ENCODE data around the gene MEIS1.

The MEIS1 gene

DNA sequence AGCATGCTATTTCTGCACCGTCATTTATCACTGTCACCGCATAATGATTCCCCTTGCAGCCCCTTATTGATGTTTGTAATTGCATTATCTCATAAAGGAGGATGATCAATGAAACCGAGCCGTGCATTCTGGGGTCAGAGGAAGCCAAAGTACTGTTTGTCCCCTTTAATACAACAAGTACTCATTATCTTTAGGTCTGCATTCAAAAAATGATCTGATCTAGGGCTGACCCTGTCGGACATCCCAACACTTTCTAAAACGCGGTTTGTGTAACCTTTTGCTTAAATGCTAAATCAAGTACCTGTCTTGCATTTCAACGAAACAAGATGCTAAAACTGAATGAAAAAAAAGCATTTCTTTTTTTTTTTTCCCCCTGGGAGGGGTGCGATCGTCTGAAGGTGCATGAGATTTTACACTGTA lies 143.8 kb downstream of the MEIS1 start:
- DNase-seq (ENCODE audit: extremely low read depth, low read depth): no peak
- H3K4me3 ChIP-seq (replicated peaks; ENCODE audit: low read depth, low read length): no peak overlapping the region
- TF ChIP-seq, protein P1, sequence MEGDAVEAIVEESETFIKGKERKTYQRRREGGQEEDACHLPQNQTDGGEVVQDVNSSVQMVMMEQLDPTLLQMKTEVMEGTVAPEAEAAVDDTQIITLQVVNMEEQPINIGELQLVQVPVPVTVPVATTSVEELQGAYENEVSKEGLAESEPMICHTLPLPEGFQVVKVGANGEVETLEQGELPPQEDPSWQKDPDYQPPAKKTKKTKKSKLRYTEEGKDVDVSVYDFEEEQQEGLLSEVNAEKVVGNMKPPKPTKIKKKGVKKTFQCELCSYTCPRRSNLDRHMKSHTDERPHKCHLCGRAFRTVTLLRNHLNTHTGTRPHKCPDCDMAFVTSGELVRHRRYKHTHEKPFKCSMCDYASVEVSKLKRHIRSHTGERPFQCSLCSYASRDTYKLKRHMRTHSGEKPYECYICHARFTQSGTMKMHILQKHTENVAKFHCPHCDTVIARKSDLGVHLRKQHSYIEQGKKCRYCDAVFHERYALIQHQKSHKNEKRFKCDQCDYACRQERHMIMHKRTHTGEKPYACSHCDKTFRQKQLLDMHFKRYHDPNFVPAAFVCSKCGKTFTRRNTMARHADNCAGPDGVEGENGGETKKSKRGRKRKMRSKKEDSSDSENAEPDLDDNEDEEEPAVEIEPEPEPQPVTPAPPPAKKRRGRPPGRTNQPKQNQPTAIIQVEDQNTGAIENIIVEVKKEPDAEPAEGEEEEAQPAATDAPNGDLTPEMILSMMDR (IDR thresholded peaks at IDR 0.05; ENCODE audit: low read depth, low read length, missing control alignments): no peak

DNA sequence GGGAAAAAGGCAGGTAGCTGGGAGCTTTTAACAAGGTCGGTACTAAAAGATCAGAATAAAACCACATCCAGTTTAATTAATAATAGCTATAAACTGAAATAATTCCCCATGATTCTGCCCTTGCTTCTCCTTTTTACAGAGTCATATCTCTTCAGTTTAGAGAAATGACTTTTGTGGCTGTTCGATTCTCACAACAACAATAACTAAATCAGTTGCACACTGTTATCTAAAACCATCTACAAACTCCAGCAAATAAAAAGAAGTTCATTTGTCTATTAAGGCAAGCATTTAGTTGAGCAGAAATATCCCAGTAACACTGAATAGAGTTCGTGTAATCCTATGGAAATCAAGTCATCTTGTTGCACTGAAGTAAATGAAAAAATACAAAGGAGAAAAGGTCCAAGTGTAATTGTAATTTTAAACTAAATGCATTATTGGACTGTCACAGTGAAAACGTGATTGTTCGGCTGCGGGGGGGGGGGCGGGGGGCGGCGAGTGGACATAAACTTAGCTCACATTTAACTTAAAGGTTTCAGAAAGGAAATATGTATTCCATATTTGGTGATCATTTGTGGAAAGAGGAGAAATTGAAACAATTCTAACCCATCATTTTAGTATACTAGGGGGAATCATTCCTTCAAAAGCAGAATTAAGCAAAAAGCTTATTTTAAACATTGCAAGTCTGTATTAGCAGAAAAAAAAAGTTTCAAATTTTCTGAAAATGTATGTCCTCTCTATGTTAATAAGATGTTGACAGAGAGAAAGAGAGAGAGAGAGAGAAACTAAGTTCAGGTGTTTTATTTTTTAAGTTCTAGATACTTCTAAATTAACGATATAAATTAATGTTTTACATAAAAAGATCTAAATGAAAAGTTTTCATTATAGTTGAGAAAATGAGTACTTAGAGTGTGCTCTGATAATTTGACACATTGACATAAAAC lies 144.5 kb downstream of the MEIS1 start:
- TF ChIP-seq, protein P1 (IDR thresholded peaks at IDR 0.05; ENCODE audit: low read depth, low read length, missing control alignments): no peak
- H3K4me3 ChIP-seq (replicated peaks; ENCODE audit: low read depth, low read length): no peak overlapping the region
- no peak for DNase-seq (ENCODE audit: extremely low read depth, low read depth)

DNA sequence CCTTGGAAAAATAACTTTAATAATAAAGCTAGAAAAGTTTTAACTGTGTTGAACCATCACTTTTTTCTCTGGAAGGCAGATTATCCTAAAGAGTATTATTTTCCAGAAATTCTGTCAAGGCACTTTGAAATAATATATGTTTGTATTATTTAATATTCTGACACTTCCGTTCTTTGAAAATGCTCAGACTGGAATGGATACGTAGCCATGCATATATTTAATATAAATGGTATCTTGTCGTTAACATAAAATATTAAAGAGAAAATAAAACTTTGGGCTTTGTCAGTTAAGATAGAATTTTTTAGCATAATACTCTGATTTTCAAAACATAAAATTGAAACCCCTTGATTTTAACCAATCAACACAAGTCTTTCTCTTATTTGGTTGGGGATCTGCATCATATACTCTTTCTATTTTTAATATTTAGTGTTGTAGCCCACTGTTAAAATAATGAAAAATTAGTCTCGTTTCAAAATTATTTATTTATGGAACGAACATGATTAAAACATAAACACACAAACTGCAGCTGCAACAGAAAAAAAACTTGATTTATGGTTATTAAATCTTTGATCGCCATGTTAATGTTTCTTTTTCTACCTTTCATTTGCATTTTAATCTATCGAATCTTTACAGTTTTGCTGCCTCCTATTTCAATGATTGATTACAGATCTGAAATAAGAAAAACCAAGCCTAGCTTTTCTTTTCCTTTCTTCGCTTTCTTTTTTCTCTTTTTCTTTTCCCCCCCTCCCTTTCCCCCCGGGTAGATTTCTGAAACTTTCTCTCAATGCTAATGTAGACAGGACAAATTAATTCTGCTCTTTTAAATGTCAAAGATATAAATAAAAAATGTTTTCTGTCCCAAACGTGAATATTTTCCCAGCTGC lies 145.5 kb downstream of the MEIS1 start:
- TF ChIP-seq, protein P1 (IDR thresholded peaks at IDR 0.05; ENCODE audit: low read depth, low read length, missing control alignments): no peak
- DNase-seq (ENCODE audit: extremely low read depth, low read depth): no peak
- peak overlapping the region; percentile 39 for H3K4me3 ChIP-seq (replicated peaks; ENCODE audit: low read depth, low read length)

DNA sequence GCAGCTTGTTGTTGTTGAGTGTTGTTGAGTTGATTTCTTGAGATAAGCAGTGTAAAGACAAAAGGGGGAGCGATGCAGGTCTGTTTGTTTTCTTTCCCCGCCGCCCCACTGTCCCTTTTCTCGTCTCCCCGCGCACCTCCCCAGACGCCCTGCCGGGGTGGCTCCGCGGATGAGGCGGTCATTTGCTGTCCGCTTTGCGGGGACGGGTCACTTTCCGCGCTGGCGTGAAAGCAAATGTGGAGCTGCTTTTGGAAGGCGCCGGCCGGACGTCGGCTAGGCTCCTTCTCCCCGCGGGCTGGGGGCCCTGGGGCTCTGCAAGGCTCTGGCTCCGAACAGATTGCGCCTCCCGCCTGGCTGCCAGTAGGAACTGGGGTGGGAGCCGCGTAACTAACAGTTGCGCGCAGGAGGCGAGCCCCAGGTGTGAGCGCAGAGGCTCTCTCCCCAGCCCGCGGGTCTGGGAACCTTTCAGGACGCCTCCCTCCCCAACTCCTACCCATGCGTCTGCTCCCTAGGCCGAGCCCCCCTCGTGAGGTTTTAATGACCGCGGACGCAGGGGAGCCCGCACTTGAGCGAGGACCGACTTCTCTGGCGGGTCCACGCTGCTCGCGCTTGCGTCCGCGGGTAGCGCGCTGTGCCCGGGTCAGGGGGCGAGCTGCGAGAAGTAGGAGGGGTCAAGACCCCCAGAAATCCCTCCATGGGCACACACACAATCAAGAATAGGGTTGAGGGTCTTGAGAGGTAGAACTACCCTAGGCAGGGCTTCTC lies 146.6 kb downstream of the MEIS1 start:
- no peak for DNase-seq (ENCODE audit: extremely low read depth, low read depth)
- peak overlapping the region; percentile 39 for H3K4me3 ChIP-seq (replicated peaks; ENCODE audit: low read depth, low read length)
- TF ChIP-seq, protein P1 (IDR thresholded peaks at IDR 0.05; ENCODE audit: low read depth, low read length, missing control alignments): no peak

DNA sequence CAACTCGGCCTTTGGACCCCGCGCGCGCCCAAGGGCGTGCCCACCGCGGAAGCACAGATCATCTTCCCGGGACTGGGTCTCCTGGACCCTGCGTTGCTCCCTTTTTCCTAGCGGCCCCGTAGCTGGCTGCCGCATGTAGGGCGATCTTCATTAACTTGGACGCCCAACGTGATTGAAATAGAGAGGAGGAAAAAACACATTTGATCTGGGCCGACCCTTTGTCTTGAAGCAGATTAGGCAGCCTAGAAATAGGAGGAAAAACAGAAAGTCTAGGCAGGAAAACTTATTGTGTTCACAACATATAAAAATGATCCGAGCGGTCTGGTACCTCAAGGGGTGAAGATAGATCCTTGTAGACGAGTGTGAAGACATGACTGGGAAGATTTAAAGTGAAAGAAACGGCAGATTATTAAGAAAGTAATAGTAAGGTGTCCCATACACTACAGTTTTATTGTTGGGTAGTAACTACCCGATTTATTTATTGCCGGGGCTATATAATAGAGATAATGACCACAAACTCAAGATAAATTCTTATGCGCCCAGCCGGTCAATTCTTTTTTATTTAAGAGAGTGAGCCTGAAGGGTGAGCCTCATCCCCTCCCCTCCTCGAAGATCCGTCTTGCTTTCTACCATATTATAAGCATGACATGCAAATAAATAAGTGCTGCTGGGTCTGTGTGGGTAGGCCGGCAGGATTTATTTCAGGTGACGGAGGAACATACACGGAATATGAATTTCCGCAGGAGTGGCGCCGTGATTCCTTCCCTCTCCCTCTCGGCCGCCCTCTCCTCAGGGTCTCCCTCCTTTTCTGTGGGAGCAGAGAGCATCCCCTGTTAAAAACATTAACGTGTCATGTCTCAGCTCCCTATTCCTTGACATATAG lies 147.4 kb downstream of the MEIS1 start:
- peak overlapping the region; percentile 39 for H3K4me3 ChIP-seq (replicated peaks; ENCODE audit: low read depth, low read length)
- TF ChIP-seq, protein P1 (IDR thresholded peaks at IDR 0.05; ENCODE audit: low read depth, low read length, missing control alignments): no peak
- DNase-seq (ENCODE audit: extremely low read depth, low read depth): no peak
